SH-SY5Y (cell line): Measurements from ENCODE around the gene SCARB1.

Experiments used
- GATA2 ChIP-seq: IDR thresholded peaks from 2 replicates; pipeline ENCODE4 v1.6.1; 2011; ENCODE audit warnings: mild to moderate bottlenecking, low read depth, low read length
- GATA3 ChIP-seq: IDR thresholded peaks from 2 replicates; pipeline ENCODE4 v1.6.1; 2011; ENCODE audit warnings: low read depth, mild to moderate bottlenecking, low read length, moderate library complexity

GRCh38 chr12:124848621-124849380, 14.9 kb downstream of the SCARB1 start:
- TF ChIP-seq GATA2 (no peak), GATA3 (no peak)
